ENCODE data around the gene KISS1. TPM values are rescaled to one million over a fixed set of nuclear protein-coding genes. Genes with fewer than 3 reads are reported as not detected.

KISS1 gene
- total RNA-seq, 6 experiments from 2014 or later, result 0.51 to 1.1 (median 0.72) TPM; not detected in 3

- peaks cover 0 to 33% (median 11%) of the 10 kb centered on the region in 4 donors for H3K4me1 ChIP-seq
- H3K4me3 ChIP-seq, result peak overlapping the region in 2 of 3 donors; percentile 87 to 98
- H3K36me3 ChIP-seq, result peaks cover 0 to 6% (median 3%) of the 10 kb centered on the region in 4 donors
- peak in 2 of 3 donors; percentile 77 to 88 for DNase-seq
- intact Hi-C loops (cut with DNase I), result loop anchor here in 1 of 2 donors (10.0 kb wide), 1 partner anchor 285 kb away; the partner anchor contains the start of gene SNRPE
- H3K27ac ChIP-seq, result peak overlapping the region in 2 of 3 donors; percentile 86 to 89
- no peaks in the 10 kb centered on the region for H3K9me3 ChIP-seq
- H3K27me3 ChIP-seq, result no peaks in the 10 kb centered on the region
- WGBS (ENCODE audit: insufficient coverage, low coverage, low lambda C conversion rate, missing lambda C conversion rate), result 37% methylated on average over 7 of the region's 16 CpGs
- TF ChIP-seq CTCF (IDR thresholded peaks at IDR 0.05) (no peak), POLR2A (IDR thresholded peaks at IDR 0.05) (no peak)
- peak; percentile 3 to 54 (median 36) for ATAC-seq
These were observed 46.4 kb downstream of the KISS1 start for GRCh38 chr1:204149635-204150565.

DNA sequence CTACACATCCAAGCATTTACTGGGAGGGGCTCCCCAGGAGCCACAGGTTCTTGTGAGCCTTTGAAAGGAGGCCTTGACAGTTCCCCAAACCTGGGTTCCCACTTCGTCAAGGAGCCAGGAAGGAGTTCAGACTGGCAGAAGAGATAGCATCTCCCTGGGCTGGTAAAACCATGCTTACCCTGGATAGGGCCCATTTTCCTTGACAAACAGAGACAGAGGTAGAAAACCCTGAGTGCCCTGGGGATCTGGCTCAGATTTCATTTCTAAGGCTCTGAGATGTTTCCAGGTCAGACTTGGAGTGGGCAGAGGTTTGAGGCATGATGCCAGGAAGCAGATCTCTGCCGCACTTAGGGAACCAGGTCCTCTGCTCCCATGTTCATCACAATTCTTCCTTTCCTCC lies 47.2 kb downstream of the KISS1 start:
- Histone ChIP-seq H3K27ac (peak overlapping the region in 2 of 3 donors; percentile 86 to 89), H3K4me1 (peaks cover 0 to 41% (median 15%) of the 10 kb centered on the region in 4 donors), H3K9me3 (no peaks in the 10 kb centered on the region), H3K4me3 (peak overlapping the region in 2 of 3 donors; percentile 87 to 98), H3K27me3 (no peaks in the 10 kb centered on the region), H3K36me3 (peaks cover 0 to 6% (median 3%) of the 10 kb centered on the region in 4 donors)
- 44% methylated on average over 2 of the region's 2 CpGs for WGBS (ENCODE audit: insufficient coverage, low coverage, low lambda C conversion rate, missing lambda C conversion rate)
- no peak for ATAC-seq
- TF ChIP-seq POLR2A (IDR thresholded peaks at IDR 0.05), result no peak
- TF ChIP-seq CTCF (IDR thresholded peaks at IDR 0.05), result no peak
- intact Hi-C loops (cut with DNase I), result no loop called here
- DNase-seq, result no peak

- WGBS (ENCODE audit: insufficient coverage, low coverage, low lambda C conversion rate, missing lambda C conversion rate), result 56% methylated on average over 12 of the region's 13 CpGs
- H3K27ac ChIP-seq, result peak overlapping the region in 2 of 3 donors; percentile 74 to 80
- peaks cover 0 to 53% (median 16%) of the 10 kb centered on the region in 4 donors for H3K4me1 ChIP-seq
- intact Hi-C loops (cut with DNase I), result no loop called here
- TF ChIP-seq POLR2A (IDR thresholded peaks at IDR 0.05) (no peak), CTCF (IDR thresholded peaks at IDR 0.05) (no peak)
- no peaks in the 10 kb centered on the region for H3K27me3 ChIP-seq
- peak in 1 of 3 donors; percentile 27 for DNase-seq
- H3K4me3 ChIP-seq, result peak overlapping the region in 2 of 3 donors; percentile 87 to 98
- no peaks in the 10 kb centered on the region for H3K9me3 ChIP-seq
- no peak for ATAC-seq
- H3K36me3 ChIP-seq, result peaks cover 0 to 6% (median 3%) of the 10 kb centered on the region in 4 donors
These were observed 48.6 kb downstream of the KISS1 start for GRCh38 chr1:204147406-204148383.

DNA sequence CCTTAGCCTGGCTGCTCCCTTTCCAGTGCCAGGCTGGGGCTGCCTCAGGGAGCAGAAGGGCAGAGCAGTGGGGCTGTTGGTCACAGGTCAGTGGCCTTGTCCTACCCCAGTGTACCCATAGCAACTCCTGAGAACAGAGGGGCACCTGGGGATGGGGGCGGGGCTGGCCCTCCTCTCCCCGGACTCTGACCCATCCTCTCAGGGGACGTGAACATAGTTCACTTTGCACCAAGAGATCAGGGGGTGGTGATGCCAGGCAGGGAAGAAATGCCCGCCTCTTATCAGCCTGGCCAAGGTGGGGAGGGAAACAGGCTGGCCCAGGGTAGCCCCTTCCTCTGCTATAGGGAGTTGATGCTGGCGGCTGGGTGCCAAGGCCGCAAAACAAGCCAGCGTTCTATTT lies 49.3 kb downstream of the KISS1 start:
- no peaks in the 10 kb centered on the region for H3K27me3 ChIP-seq
- no peak for TF ChIP-seq CTCF (IDR thresholded peaks at IDR 0.05)
- no peak for TF ChIP-seq POLR2A (IDR thresholded peaks at IDR 0.05)
- DNase-seq (peak; percentile 67 to 96 (median 93)), ATAC-seq (peak; percentile 46 to 71 (median 58))
- peak overlapping the region in 2 of 3 donors; percentile 87 to 98 for H3K4me3 ChIP-seq
- WGBS (ENCODE audit: insufficient coverage, low coverage, low lambda C conversion rate, missing lambda C conversion rate), result 0% methylated on average over 2 of the region's 7 CpGs
- peak overlapping the region in 2 of 3 donors; percentile 74 to 80 for H3K27ac ChIP-seq
- H3K4me1 ChIP-seq, result peaks cover 0 to 53% (median 18%) of the 10 kb centered on the region in 4 donors
- intact Hi-C loops (cut with DNase I), result no loop called here
- H3K9me3 ChIP-seq, result no peaks in the 10 kb centered on the region
- peaks cover 0 to 6% (median 3%) of the 10 kb centered on the region in 4 donors for H3K36me3 ChIP-seq

All from right lobe of liver (tissue), 6 donors.